Activated CD4-positive, CD25-positive, alpha-beta regulatory T cell treated with anti-CD3 and anti-CD28 coated beads, Interleukin-2, amount 50 U/mL, for 16 hours (primary cell): ENCODE results near the gene PSMD5.

Experiments used
- DNase-seq: peaks from one replicate; pipeline ENCODE4 v3.0.0-alpha.2; 2020; ENCODE audit warnings: low read depth, low spot score

Gene PSMD5

GRCh38 chr9:120875195-120875565 is 32.5 kb upstream of the PSMD5 start:
- DNase-seq = no peak

- no peak for DNase-seq
Measured at GRCh38 chr9:120874226-120875194, 31.8 kb upstream of the PSMD5 start.

GRCh38 chr9:120873512-120873911 is 30.8 kb upstream of the PSMD5 start:
- DNase-seq = no peak

- no peak for DNase-seq
Measured at GRCh38 chr9:120872791-120873502, 30.2 kb upstream of the PSMD5 start.

GRCh38 chr9:120870206-120870605 is 27.5 kb upstream of the PSMD5 start:
- no peak for DNase-seq

- DNase-seq = no peak
Measured at GRCh38 chr9:120869726-120870125, 27.0 kb upstream of the PSMD5 start.

GRCh38 chr9:120869360-120869687 is 26.6 kb upstream of the PSMD5 start:
- DNase-seq = no peak

GRCh38 chr9:120868676-120869359 is 26.1 kb upstream of the PSMD5 start:
- peak; percentile 94 for DNase-seq

GRCh38 chr9:120868339-120868675 is 25.6 kb upstream of the PSMD5 start:
- DNase-seq = no peak

- no peak for DNase-seq
Measured at GRCh38 chr9:120867676-120868338, 25.1 kb upstream of the PSMD5 start.

- no peak for DNase-seq
Measured at GRCh38 chr9:120866651-120867050, 23.9 kb upstream of the PSMD5 start.

GRCh38 chr9:120865809-120866208 is 23.1 kb upstream of the PSMD5 start:
- no peak for DNase-seq

- no peak for DNase-seq
Measured at GRCh38 chr9:120865176-120865575, 22.5 kb upstream of the PSMD5 start.

- no peak for DNase-seq
Measured at GRCh38 chr9:120864719-120865118, 22.0 kb upstream of the PSMD5 start.

GRCh38 chr9:120863833-120864232 is 21.1 kb upstream of the PSMD5 start:
- DNase-seq = no peak

- no peak for DNase-seq
Measured at GRCh38 chr9:120862452-120862851, 19.7 kb upstream of the PSMD5 start.

GRCh38 chr9:120861935-120862334 is 19.2 kb upstream of the PSMD5 start:
- no peak for DNase-seq

- DNase-seq = no peak
Measured at GRCh38 chr9:120860083-120860482, 17.4 kb upstream of the PSMD5 start.

GRCh38 chr9:120859361-120859760 is 16.6 kb upstream of the PSMD5 start:
- no peak for DNase-seq

- no peak for DNase-seq
Measured at GRCh38 chr9:120857902-120858301, 15.2 kb upstream of the PSMD5 start.

GRCh38 chr9:120857481-120857880 is 14.8 kb upstream of the PSMD5 start:
- DNase-seq = no peak

GRCh38 chr9:120856700-120857099 is 14.0 kb upstream of the PSMD5 start:
- no peak for DNase-seq
